HCT116 (cell line): ENCODE results near the gene MEIS2. TPM values are rescaled to one million over a fixed set of nuclear protein-coding genes. Genes with fewer than 3 reads are reported as not detected.

Experiments used
- ATAC-seq: fragments of 200-7000 bp; cut with Tn5 transposase; 2 replicates; pipeline ENCODE4 v1.9.1; 2020; ENCODE audit warnings: mild to moderate bottlenecking, moderate library complexity
- BruUV-seq: library from RNA; stranded (reverse); fragments of 400-500 nt; replicated peaks from 2 replicates; lab custom pipeline; 2021; lab: Mats Ljungman, UMichigan
- CTCF ChIA-PET: fragments of 300-600 bp; sonication (Branson Sonifier 250); formaldehyde crosslinking; loops from one replicate; lab custom pipeline; 2021; ENCODE audit warnings: antibody characterized with exemption; lab: Charles Lee
- POLR2A ChIA-PET: fragments of 300-600, 350-600 bp; sonication (Branson Sonifier 250); formaldehyde crosslinking; loops from one replicate; lab custom pipeline; 2021; ENCODE audit warnings: antibody characterized with exemption; lab: Charles Lee
- RAD21 ChIA-PET, 2 experiments: fragments of 300-600 bp; sonication (Branson Sonifier 250); formaldehyde crosslinking; loops; one replicate each; lab custom pipeline; 2023; ENCODE audit warnings: low total read pairs in 2 of 2; ENCODE audit not compliant: uncharacterized antibody in 2 of 2, unreplicated experiment in 2 of 2, low non-redundant PET in 1 of 2; lab: Charles Lee
- DNase-seq: peaks from one replicate; pipeline ENCODE4 v3.0.0-alpha.2; 2010; ENCODE audit warnings: low read depth, low spot score
- H2AFZ ChIP-seq: fragments of 200-600 bp; shearing (Covaris generic), sonication (generic); 2 replicates; pipeline ENCODE4 v1.6.1; 2017; ENCODE audit warnings: low read depth, mixed run types, mixed read lengths, antibody characterized with exemption, low read length; ENCODE audit not compliant: poor library complexity, severe bottlenecking
- H3K27ac ChIP-seq: 2 replicates; pipeline ENCODE4 v1.5.1; 2012; ENCODE audit warnings: low read depth, low read length
- H3K27me3 ChIP-seq: fragments of 200-600 bp; sonication (generic); 2 replicates; pipeline ENCODE4 v1.6.1; 2016; ENCODE audit warnings: mixed run types, low read length, mixed read lengths; ENCODE audit not compliant: insufficient read depth
- H3K36me3 ChIP-seq, 2 experiments: fragments of 200-500 bp in 1 of 2; fragments of 200-600 bp in 1 of 2; sonication (Bioruptor generic) in 1 of 2; sonication (generic) in 1 of 2; 2 replicates each; pipeline versions ENCODE4 v1.5.1 to v1.6.1; 2014 to 2016; ENCODE audit warnings: low read length in 2 of 2, inconsistent platforms in 1 of 2, mixed read lengths in 1 of 2, mixed run types in 1 of 2; ENCODE audit not compliant: insufficient read depth in 2 of 2, control insufficient read depth in 1 of 2
- H3K4me1 ChIP-seq, 2 experiments: fragments of 200-600 bp in 1 of 2; sonication (generic) in 1 of 2; 2 replicates each; pipeline versions ENCODE4 v1.5.1 to v1.6.1; 2012 to 2017; ENCODE audit warnings: low read length in 2 of 2, inconsistent platforms in 1 of 2, mild to moderate bottlenecking in 1 of 2, mixed read lengths in 1 of 2, mixed run types in 1 of 2, moderate library complexity in 1 of 2; ENCODE audit not compliant: insufficient read depth in 2 of 2, control insufficient read depth in 1 of 2
- H3K4me2 ChIP-seq: fragments of 200-600 bp; sonication (generic); 2 replicates; pipeline ENCODE4 v1.6.1; 2017; ENCODE audit warnings: mixed run types, low read length, mixed read lengths
- H3K4me3 ChIP-seq, 2 experiments: fragments of 200-600 bp in 1 of 2; sonication (generic) in 1 of 2; replicated peaks in 1 of 2; 2 replicates each; pipeline ENCODE4 v1.5.1; 2011 to 2016; ENCODE audit warnings: low read length in 2 of 2, control low read depth in 1 of 2, low read depth in 1 of 2, mild to moderate bottlenecking in 1 of 2, mixed read lengths in 1 of 2, mixed run types in 1 of 2
- H3K79me2 ChIP-seq: fragments of 200-600 bp; sonication (generic); 2 replicates; pipeline ENCODE4 v1.6.1; 2017; ENCODE audit warnings: mild to moderate bottlenecking, mixed run types, low read length, moderate library complexity, mixed read lengths; ENCODE audit not compliant: insufficient read depth
- H3K9ac ChIP-seq: fragments of 200-600 bp; sonication (generic); 2 replicates; pipeline ENCODE4 v1.6.1; 2016; ENCODE audit warnings: low read length, mixed read lengths
- H3K9me2 ChIP-seq: fragments of 200-600 bp; sonication (generic), shearing (Covaris generic); 2 replicates; pipeline ENCODE4 v1.6.1; 2017; ENCODE audit warnings: mixed run types, mild to moderate bottlenecking, moderate library complexity; ENCODE audit not compliant: insufficient read depth
- H3K9me3 ChIP-seq, 2 experiments: fragments of 200-500 bp in 1 of 2; fragments of 200-600 bp in 1 of 2; sonication (Bioruptor generic) in 1 of 2; sonication (generic) in 1 of 2; 2 replicates each; pipeline ENCODE4 v1.6.1; 2014 to 2017; ENCODE audit warnings: low read length in 2 of 2, mixed read lengths in 2 of 2, inconsistent platforms in 1 of 2, low read depth in 1 of 2, mild to moderate bottlenecking in 1 of 2, mixed run types in 1 of 2, moderate library complexity in 1 of 2; ENCODE audit not compliant: control insufficient read depth in 1 of 2, insufficient read depth in 1 of 2
- H4K20me1 ChIP-seq: fragments of 200-600 bp; sonication (generic), shearing (Covaris generic); 2 replicates; pipeline ENCODE4 v1.6.1; 2017; ENCODE audit warnings: mixed run types, mild to moderate bottlenecking, moderate library complexity; ENCODE audit not compliant: insufficient read depth
- CBX3 ChIP-seq: IDR thresholded peaks from 2 replicates; pipeline ENCODE4 v1.6.1; 2012; ENCODE audit warnings: low read depth
- EGR1 ChIP-seq: IDR thresholded peaks from 2 replicates; pipeline ENCODE4 v1.6.1; 2012; ENCODE audit warnings: low read depth
- EZH2 ChIP-seq: fragments of 200-600 bp; sonication (generic); IDR thresholded peaks from 2 replicates; pipeline ENCODE4 v1.6.1; 2017; ENCODE audit warnings: antibody characterized with exemption, mixed run types
- FOSL1 ChIP-seq: IDR thresholded peaks from 2 replicates; pipeline ENCODE4 v1.6.1; 2012; ENCODE audit warnings: low read depth
- JUND ChIP-seq: IDR thresholded peaks from 2 replicates; pipeline ENCODE4 v1.6.1; 2012
- POLR2A ChIP-seq: IDR thresholded peaks from 2 replicates; pipeline ENCODE4 v1.7.0; 2011; ENCODE audit warnings: borderline replicate concordance; ENCODE audit not compliant: insufficient read depth, insufficient read length; ENCODE audit errors: extremely low read depth
- POLR2AphosphoS5 ChIP-seq: IDR thresholded peaks from 2 replicates; pipeline ENCODE4 v1.6.1; 2011; ENCODE audit warnings: mild to moderate bottlenecking, low read depth, low read length, moderate library complexity
- RAD21 ChIP-seq: IDR thresholded peaks from 2 replicates; pipeline ENCODE4 v1.6.1; 2012; ENCODE audit warnings: low read depth, mild to moderate bottlenecking
- SIN3A ChIP-seq: IDR thresholded peaks from 2 replicates; pipeline ENCODE4 v1.6.1; 2012; ENCODE audit warnings: low read depth
- SP1 ChIP-seq: IDR thresholded peaks from 2 replicates; pipeline ENCODE4 v1.6.1; 2012; ENCODE audit warnings: low read depth
- SRF ChIP-seq: IDR thresholded peaks from 2 replicates; pipeline ENCODE4 v1.6.1; 2012; ENCODE audit warnings: low read depth
- TCF7L2 ChIP-seq: IDR thresholded peaks from 2 replicates; pipeline ENCODE4 v1.7.0; 2011; ENCODE audit warnings: borderline replicate concordance, inconsistent platforms; ENCODE audit not compliant: insufficient read depth, insufficient read length; ENCODE audit errors: extremely low read depth
- YY1 ChIP-seq: IDR thresholded peaks from 2 replicates; pipeline ENCODE4 v1.6.1; 2011; ENCODE audit warnings: low read length, low read depth, moderate library complexity, mild to moderate bottlenecking; ENCODE audit not compliant: insufficient replicate concordance; ENCODE audit errors: extremely low read depth
- ZNF274 ChIP-seq: fragments of 200-500 bp; sonication (Bioruptor generic); IDR thresholded peaks from 2 replicates; pipeline ENCODE4 v1.6.1; 2014; ENCODE audit warnings: mild to moderate bottlenecking, low read depth, low read length, inconsistent platforms
- intact Hi-C: fragments of 100-400 bp; cut with micrococcal nuclease; formaldehyde crosslinking; loops from 2 replicates; pipeline ENCODE4 v1.10.0; 2022
- total RNA-seq: library from RNA; stranded (reverse); gene quantifications from one replicate; pipeline ENCODE4 v1.2.1, GENCODE V29; 2021; ENCODE audit not compliant: unreplicated experiment
- TF ChIP-seq, protein P1 (sequence below), 3 experiments: fragments of 200-600 bp in 1 of 3; sonication (generic) in 1 of 3; IDR thresholded peaks in 2 of 3; conservative IDR thresholded peaks in 1 of 3; 2 replicates each; pipeline ENCODE4 v1.5.1; 2012 to 2017; ENCODE audit warnings: low read depth in 2 of 3, low read length in 2 of 3, antibody characterized with exemption in 1 of 3, borderline replicate concordance in 1 of 3, control low read depth in 1 of 3, mild to moderate bottlenecking in 1 of 3, mixed read lengths in 1 of 3, mixed run types in 1 of 3, moderate library complexity in 1 of 3; ENCODE audit not compliant: insufficient read depth in 1 of 3
- TF ChIP-seq, protein P2 (sequence below): IDR thresholded peaks from 2 replicates; pipeline ENCODE4 v1.6.1; 2012
- TF ChIP-seq, protein P3 (sequence below): IDR thresholded peaks from 2 replicates; pipeline ENCODE4 v1.6.1; 2012
- TF ChIP-seq, protein P4 (sequence below): IDR thresholded peaks from 2 replicates; pipeline ENCODE4 v1.6.1; 2012; ENCODE audit warnings: low read depth
- TF ChIP-seq, protein P5 (sequence below): IDR thresholded peaks from 2 replicates; pipeline ENCODE4 v1.6.1; 2011; ENCODE audit warnings: mild to moderate bottlenecking, low read length, moderate library complexity; ENCODE audit not compliant: insufficient replicate concordance; ENCODE audit errors: extremely low read depth

Gene MEIS2
- total RNA-seq, 1 experiment from 2014 or later = 11.5 TPM

DNA sequence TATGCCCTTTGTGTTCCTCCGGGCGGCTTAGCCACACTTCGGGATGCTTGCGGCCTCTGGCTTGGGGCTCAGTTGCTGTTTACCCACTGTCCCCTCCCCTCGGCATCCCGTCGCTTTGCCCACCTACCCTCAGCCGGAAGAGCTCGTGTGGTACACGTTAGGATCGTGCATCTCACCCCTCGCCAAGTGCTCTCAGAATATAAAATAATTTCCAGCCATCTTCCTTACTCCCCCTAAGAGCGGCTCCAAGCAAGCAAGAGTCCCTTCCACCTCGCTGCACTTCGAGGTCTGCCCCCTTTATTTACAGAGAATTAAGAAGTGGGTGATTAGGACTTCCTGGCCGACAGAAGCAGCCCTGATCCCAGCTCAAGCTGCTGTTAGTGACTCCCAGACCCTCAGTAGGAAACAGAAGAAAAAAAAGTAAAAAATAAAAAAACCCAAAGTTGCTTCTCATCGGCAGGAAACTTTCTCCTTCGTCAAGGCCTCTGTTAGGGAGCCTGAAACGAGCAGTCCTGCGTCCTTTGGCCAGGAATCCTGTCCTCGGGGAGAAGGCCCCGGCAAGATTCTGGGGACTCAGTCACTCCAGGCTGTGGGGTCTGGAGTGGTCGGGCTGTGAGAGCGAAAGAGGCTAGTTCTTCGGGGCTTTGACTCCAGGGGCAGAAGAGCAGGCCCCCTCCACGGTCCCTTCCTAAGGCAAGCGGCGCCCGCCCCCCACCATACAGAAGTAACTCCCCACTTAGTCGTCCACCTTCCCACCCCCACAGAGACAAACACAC lies 3.0 kb downstream of the MEIS2 start:
- intact Hi-C loops = no loop called here
- ChIA-PET POLR2A (no interaction called here), RAD21 (interaction anchor here in 1 of 2 experiments (0.7 kb wide), 1 partner anchor 120 kb away, joined by 4 read pairs; no protein-coding TSS in a partner anchor), CTCF (no interaction called here)
- DNase-seq = no peak
- BruUV-seq = no TSS peak
- H3K9me3 ChIP-seq = no peaks in the 10 kb centered on the region
- H3K79me2 ChIP-seq = no peaks in the 10 kb centered on the region; the same call in 1 of the 2 replicates
- H3K4me1 ChIP-seq = peaks cover 0 to 5% of the 10 kb centered on the region in 2 experiments; a peak in 1 of 4 replicates
- no peak for ATAC-seq
- H2AFZ ChIP-seq = no peak overlapping the region
- H3K27me3 ChIP-seq = no peaks in the 10 kb centered on the region
- no peak overlapping the region for H3K27ac ChIP-seq
- H3K4me3 ChIP-seq = no peak overlapping the region
- H3K9me2 ChIP-seq = no peaks in the 10 kb centered on the region
- peak overlapping the region; percentile 93; the same call in 1 of the 2 replicates for H3K4me2 ChIP-seq
- no peak overlapping the region for H3K9ac ChIP-seq
- no peaks in the 10 kb centered on the region for H4K20me1 ChIP-seq
- peaks cover 5 to 7% of the 10 kb centered on the region in 2 experiments; a peak in 3 of 4 replicates for H3K36me3 ChIP-seq
- TF ChIP-seq ZNF274 (no peak), RAD21 (no peak), FOSL1 (no peak), EGR1 (no peak), YY1 (no peak), SP1 (no peak), EZH2 (no peak), CBX3 (no peak), POLR2A (no peak), SRF (no peak), JUND (no peak), POLR2AphosphoS5 (no peak), SIN3A (no peak), TCF7L2 (no peak)
- TF ChIP-seq, protein P1, sequence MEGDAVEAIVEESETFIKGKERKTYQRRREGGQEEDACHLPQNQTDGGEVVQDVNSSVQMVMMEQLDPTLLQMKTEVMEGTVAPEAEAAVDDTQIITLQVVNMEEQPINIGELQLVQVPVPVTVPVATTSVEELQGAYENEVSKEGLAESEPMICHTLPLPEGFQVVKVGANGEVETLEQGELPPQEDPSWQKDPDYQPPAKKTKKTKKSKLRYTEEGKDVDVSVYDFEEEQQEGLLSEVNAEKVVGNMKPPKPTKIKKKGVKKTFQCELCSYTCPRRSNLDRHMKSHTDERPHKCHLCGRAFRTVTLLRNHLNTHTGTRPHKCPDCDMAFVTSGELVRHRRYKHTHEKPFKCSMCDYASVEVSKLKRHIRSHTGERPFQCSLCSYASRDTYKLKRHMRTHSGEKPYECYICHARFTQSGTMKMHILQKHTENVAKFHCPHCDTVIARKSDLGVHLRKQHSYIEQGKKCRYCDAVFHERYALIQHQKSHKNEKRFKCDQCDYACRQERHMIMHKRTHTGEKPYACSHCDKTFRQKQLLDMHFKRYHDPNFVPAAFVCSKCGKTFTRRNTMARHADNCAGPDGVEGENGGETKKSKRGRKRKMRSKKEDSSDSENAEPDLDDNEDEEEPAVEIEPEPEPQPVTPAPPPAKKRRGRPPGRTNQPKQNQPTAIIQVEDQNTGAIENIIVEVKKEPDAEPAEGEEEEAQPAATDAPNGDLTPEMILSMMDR (IDR thresholded peaks at IDR 0.05 in 2 of 3, conservative IDR thresholded peaks at IDR 0.05 in 1 of 3; ENCODE audit: borderline replicate concordance in 1 of 3, insufficient read depth in 1 of 3, low read depth in 2 of 3, low read length in 2 of 3) = no peak
- TF ChIP-seq, protein P2, sequence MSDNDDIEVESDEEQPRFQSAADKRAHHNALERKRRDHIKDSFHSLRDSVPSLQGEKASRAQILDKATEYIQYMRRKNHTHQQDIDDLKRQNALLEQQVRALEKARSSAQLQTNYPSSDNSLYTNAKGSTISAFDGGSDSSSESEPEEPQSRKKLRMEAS = no peak
- TF ChIP-seq, protein P3, sequence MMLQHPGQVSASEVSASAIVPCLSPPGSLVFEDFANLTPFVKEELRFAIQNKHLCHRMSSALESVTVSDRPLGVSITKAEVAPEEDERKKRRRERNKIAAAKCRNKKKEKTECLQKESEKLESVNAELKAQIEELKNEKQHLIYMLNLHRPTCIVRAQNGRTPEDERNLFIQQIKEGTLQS = no peak
- TF ChIP-seq, protein P4, sequence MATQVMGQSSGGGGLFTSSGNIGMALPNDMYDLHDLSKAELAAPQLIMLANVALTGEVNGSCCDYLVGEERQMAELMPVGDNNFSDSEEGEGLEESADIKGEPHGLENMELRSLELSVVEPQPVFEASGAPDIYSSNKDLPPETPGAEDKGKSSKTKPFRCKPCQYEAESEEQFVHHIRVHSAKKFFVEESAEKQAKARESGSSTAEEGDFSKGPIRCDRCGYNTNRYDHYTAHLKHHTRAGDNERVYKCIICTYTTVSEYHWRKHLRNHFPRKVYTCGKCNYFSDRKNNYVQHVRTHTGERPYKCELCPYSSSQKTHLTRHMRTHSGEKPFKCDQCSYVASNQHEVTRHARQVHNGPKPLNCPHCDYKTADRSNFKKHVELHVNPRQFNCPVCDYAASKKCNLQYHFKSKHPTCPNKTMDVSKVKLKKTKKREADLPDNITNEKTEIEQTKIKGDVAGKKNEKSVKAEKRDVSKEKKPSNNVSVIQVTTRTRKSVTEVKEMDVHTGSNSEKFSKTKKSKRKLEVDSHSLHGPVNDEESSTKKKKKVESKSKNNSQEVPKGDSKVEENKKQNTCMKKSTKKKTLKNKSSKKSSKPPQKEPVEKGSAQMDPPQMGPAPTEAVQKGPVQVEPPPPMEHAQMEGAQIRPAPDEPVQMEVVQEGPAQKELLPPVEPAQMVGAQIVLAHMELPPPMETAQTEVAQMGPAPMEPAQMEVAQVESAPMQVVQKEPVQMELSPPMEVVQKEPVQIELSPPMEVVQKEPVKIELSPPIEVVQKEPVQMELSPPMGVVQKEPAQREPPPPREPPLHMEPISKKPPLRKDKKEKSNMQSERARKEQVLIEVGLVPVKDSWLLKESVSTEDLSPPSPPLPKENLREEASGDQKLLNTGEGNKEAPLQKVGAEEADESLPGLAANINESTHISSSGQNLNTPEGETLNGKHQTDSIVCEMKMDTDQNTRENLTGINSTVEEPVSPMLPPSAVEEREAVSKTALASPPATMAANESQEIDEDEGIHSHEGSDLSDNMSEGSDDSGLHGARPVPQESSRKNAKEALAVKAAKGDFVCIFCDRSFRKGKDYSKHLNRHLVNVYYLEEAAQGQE = no peak
- TF ChIP-seq, protein P5, sequence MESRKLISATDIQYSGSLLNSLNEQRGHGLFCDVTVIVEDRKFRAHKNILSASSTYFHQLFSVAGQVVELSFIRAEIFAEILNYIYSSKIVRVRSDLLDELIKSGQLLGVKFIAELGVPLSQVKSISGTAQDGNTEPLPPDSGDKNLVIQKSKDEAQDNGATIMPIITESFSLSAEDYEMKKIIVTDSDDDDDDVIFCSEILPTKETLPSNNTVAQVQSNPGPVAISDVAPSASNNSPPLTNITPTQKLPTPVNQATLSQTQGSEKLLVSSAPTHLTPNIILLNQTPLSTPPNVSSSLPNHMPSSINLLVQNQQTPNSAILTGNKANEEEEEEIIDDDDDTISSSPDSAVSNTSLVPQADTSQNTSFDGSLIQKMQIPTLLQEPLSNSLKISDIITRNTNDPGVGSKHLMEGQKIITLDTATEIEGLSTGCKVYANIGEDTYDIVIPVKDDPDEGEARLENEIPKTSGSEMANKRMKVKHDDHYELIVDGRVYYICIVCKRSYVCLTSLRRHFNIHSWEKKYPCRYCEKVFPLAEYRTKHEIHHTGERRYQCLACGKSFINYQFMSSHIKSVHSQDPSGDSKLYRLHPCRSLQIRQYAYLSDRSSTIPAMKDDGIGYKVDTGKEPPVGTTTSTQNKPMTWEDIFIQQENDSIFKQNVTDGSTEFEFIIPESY = no peak
